Camera-type eye (tissue), 1 donor: ENCODE measurements around the gene CDHR1. TPM values are rescaled to one million over a fixed set of nuclear protein-coding genes. Genes with fewer than 3 reads are reported as not detected.

Experiments
- total RNA-seq: library from RNA; depleted of rRNA; stranded (reverse); fragments of >200 nt; gene quantifications from one replicate; pipeline ENCODE4 v1.2.3, GENCODE V29; 2014

The CDHR1 gene
- 150 TPM for total RNA-seq

GRCh38 chr10:84194424-84195043 lies at the start of gene CDHR1:
Gene CDHR1, plus strand, starts transcription at chr10:84194537. Its CDS starts 224 bp downstream, at chr10:84194761.

GRCh38 chr10:84173501-84173929 lies 20.8 kb upstream of the CDHR1 start, which contains the start of gene GPR15LG:
Gene GPR15LG, plus strand, starts transcription at chr10:84173801. Its CDS starts 51 bp downstream, at chr10:84173852.

GRCh38 chr10:84225427-84226173 lies 31.3 kb downstream of the CDHR1 start, which contains the start of gene LRIT2:
Gene LRIT2, minus strand, starts transcription at chr10:84225544. Its CDS starts 24 bp downstream, at chr10:84225520.

GRCh38 chr10:84241185-84241790 lies 47.0 kb downstream of the CDHR1 start, which contains the start of gene LRIT1:
Gene LRIT1, minus strand, starts transcription at chr10:84241546. Its CDS starts 107 bp downstream, at chr10:84241439.

GRCh38 chr10:84244651-84245270 lies 50.4 kb downstream of the CDHR1 start, which contains the start of gene RGR:
Gene RGR, plus strand, starts transcription at chr10:84245053. Its CDS starts 38 bp downstream, at chr10:84245091.

Other genes starting within 250 kb of the CDHR1 start
- gene GHITM, start 55.0 kb upstream of the CDHR1 start, total RNA-seq, result 125 TPM
- gene GPR15LG, start 20.7 kb upstream of the CDHR1 start, total RNA-seq, result not detected
- 4.0 TPM for gene LRIT2, start 31.0 kb downstream of the CDHR1 start, total RNA-seq
- 51.8 TPM for gene LRIT1, start 47.0 kb downstream of the CDHR1 start, total RNA-seq
- gene RGR, start 50.5 kb downstream of the CDHR1 start, total RNA-seq, result 38.2 TPM
- gene CCSER2, start 134.1 kb downstream of the CDHR1 start, total RNA-seq, result 96.6 TPM